Activated T-cell treated with anti-CD3 and anti-CD28 coated beads for 24 hours (primary cell): ENCODE results near the gene UQCRHL.
"Not testable (repeated sequence)": the region's sequence is repeated elsewhere in the genome, so short reads cannot be mapped to it uniquely, and the experiment has no call there.

ENCODE experiments used
- DNase-seq: peaks from one replicate; pipeline ENCODE4 v3.0.0-alpha.2; 2020; ENCODE audit warnings: low read depth

Gene UQCRHL

GRCh38 chr1:15807549-15807948 lies at the start of gene UQCRHL:
TSS of gene UQCRHL (minus strand) at chr1:15807649. CDS start at chr1:15807649, 0 bp downstream.
- DNase-seq: not testable (repeated sequence)

DNA sequence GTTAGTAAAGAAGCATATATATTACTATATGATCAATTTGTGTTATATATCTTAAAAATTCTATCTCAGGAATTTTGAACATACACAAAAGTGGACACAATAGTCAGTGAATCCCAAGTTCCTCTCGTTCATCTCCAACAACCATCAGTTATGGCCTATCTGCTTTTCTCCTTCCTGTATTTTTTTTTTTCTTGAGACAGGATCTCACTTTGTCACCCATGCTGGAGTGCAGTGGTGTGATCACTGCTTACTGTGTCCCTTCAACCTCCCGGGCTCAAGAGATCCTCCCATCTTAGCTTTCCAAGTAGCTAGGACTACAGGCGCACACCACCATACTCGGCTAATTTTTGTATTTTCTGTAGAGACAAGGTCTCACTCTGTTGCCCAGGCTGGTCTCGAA lies 49.4 kb upstream of the UQCRHL start:
- no peak for DNase-seq

DNA sequence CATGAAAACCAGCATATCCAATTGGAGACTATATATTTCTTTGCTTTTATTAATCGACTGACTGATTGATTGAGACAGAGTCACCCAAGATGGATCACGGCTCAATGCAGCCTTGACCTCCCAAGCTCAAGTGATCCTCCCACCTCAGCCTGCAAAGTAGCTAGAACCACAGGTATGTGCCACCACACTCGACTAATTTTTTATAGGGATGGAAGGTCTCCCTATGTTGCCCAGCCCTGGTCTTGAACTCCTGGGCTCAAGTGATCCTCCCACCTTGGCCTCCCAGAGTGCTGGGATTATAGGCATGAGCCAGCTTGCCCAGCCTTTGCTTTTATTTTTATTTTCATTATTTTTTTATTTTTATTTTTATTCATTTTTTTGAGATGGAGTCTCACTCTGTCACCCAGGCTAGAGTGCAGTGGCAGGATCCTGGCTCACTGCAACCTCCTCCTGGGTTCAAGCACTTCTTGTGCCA lies 45.4 kb upstream of the UQCRHL start:
- DNase-seq: no peak

GRCh38 chr1:15852036-15852827 lies 44.8 kb upstream of the UQCRHL start:
- DNase-seq: no peak

GRCh38 chr1:15851210-15852035 lies 44.0 kb upstream of the UQCRHL start:
- DNase-seq: no peak

DNA sequence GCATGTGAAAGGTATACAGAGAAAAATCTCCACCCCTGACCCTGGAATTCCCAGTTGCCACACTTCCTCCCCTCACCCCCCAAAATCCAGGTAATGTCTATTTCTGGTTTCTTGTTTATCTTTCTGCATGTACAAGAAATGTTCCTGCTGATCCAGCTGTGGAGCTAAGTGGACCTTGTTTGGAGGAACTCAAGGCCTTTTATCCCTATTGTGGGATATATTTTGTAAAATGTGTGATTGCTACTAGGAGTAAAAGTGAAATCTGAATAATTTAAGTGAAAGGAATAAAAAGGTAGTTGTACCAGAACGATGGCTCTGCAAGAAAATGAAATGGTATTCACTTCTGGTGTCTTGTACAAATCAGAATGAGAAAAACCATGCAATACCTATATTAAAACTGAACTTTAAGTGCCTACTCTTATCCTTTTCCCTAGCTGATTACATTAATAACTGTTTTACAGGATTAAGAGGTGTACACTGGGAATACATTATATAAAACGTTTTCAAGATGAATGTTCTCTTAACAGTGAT lies 43.1 kb upstream of the UQCRHL start:
- no peak for DNase-seq

DNA sequence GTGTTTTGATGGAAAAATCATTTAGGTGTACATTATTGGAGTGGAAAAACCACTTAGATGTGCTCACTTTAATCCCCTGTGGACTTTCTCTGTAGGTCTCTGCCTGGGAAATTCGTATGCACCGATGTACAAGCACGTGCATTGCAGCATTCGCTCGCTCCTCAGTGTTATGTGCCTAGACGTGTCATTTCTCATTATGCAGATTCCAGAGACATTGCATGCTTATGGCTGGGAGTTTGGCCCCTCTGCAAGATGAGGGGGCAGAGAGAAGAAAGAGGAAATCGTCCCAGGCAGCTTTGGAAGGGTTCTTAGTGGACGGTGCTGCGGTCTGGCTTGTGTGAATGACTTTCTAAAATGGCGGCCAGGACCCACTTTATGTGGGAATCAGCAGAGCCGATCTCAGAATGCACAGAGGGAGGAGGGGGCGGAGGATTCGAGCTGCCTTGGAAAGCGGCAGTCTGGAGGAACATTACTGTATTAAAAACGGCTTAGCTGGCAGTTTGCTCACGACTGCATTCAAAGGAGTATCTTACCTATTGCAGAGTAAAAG lies 42.4 kb upstream of the UQCRHL start:
- peak; percentile 38 for DNase-seq

DNA sequence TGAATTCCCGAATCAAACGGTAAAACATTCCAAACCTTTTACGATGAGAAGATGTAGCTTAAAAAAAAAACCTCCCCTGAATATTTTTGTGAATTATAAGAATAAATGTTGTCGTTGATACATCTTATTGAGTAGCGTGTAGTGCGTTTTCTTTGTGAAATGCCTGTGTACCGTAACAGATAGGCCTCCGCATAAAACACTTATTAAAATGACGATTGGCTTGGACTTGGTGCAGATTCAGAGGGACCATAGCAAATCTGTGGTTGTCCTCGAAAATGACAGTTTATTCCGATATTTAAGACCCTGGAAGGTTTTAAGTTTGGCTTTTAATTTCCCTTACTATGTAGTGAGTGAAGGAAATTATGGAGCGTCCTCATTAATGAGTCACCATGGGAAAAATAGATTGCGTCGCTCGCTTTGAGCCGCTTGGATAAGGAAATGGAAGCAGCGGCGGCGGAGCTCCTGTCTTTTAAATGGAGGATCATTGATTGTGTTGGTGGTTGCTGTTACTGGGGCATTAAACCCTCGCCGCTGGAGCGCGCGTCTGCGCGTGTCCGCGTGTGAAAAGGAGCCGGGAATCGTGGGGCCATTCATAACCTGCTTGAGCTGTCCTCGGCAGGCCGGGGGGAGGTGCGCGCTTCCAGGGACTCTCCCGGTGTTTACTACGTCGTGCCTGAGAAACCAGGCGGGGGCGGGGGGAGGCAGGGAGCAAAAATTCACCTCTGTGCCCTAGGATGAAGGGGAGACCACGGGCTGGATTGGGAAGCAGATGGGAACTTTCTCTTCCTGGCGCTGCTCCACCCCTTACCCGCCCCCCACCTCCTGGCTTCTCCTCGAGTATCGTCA lies 41.7 kb upstream of the UQCRHL start:
- peak; percentile 56 for DNase-seq

DNA sequence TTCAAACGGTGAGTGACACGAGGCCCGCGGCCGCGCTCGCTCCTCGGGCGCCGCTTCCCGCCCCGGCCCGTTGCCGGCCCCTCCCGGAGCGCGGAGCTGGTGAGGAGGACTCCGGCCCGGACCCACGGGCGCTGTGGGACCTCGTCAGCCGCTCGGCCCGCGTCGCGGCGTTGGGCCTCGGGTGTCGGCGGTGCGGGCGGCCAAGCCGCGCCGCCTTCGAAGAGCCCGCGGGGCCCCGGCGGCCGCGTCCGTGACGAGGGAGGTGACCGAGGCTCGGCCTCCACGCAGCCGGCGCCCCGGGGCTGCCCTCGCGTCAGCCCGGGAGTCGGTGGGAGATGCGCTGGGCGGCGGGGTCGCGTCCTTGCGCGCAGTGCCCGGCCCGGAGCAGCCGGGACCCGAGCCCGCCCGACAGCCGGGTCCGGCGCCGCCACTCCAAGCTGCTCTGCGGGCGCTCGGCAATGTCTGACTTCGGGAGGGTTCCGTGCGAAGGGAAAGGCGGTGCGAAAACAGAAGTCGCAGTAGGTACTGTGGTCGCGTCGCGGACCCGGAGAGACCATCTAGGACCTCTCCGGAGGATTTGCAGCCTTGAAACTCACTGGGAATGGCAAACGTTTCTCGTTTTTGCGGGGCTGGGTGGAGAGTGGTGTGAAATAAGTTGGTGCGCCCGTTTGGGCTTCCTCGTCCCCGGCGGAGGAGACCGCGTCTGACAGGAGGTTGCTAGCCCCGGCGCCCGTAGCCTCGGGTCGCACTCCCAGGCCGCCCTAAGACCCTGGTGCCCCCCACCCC lies 40.9 kb upstream of the UQCRHL start:
- peak; percentile 26 for DNase-seq

GRCh38 chr1:15847893-15848142 lies 40.4 kb upstream of the UQCRHL start:
- no peak for DNase-seq

GRCh38 chr1:15847100-15847892 lies 39.8 kb upstream of the UQCRHL start, which contains the start of gene SPEN:
TSS of gene SPEN (plus strand) at chr1:15847707. CDS start at chr1:15848068, 361 bp downstream.
- peak; percentile 95 for DNase-seq

DNA sequence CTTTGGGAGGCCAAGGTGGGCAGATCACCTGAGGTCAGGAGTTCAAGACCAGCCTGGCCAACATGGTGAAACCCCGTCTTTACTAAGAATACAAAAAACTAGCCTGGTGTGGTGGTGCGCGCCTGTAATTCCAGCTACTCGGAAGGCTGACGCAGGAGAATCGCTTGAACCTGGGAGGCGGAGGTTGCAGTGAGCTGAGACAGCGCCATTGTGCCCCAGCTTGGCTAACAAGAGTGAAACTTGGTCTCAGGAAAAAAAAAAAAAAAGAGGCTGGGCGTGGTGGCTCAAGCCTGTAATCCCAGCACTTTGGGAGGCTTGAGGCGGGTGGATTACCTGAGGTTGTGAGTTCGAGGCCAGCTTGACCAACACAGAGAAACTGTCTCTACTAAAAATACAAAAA lies 38.6 kb upstream of the UQCRHL start:
- not testable (repeated sequence) for DNase-seq

GRCh38 chr1:15843826-15844572 lies 36.5 kb upstream of the UQCRHL start:
- no peak for DNase-seq

DNA sequence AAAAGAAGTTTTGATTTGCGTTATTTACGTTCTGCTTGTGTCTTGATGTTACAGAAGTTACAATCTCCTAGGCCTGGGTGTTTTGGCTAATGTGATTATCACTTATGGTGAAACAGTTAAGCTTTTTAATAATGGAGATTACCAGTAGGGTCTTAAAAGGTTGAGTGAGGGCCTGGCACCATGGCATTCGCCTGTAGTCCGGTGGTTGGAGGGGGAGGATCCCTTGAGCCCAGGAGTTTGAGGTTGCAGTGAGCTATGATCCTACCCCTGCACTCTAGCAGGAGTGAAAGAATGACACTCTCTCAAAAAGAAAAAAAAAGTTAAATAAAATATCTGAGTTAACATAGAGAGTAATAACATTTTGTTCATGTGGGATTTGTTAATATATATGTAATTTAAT lies 31.3 kb upstream of the UQCRHL start:
- DNase-seq: no peak

GRCh38 chr1:15837931-15838330 lies 30.5 kb upstream of the UQCRHL start:
- no peak for DNase-seq

- peak; percentile 34 for DNase-seq
Measured at GRCh38 chr1:15836772-15837669, 29.6 kb upstream of the UQCRHL start.

DNA sequence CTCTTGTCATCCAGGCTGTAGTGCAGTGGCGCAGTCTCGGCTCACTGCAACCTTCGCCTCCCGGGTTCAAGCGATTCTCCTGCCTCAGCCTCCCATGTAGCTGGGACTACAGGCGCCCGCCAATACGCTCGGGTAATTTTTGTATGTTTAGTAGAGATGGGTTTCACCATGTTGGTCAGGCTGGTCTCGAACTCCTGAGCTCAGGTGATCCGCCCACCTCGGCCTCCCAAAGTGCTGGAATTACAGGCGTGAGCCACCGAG lies 29.0 kb upstream of the UQCRHL start:
- not testable (repeated sequence) for DNase-seq

DNA sequence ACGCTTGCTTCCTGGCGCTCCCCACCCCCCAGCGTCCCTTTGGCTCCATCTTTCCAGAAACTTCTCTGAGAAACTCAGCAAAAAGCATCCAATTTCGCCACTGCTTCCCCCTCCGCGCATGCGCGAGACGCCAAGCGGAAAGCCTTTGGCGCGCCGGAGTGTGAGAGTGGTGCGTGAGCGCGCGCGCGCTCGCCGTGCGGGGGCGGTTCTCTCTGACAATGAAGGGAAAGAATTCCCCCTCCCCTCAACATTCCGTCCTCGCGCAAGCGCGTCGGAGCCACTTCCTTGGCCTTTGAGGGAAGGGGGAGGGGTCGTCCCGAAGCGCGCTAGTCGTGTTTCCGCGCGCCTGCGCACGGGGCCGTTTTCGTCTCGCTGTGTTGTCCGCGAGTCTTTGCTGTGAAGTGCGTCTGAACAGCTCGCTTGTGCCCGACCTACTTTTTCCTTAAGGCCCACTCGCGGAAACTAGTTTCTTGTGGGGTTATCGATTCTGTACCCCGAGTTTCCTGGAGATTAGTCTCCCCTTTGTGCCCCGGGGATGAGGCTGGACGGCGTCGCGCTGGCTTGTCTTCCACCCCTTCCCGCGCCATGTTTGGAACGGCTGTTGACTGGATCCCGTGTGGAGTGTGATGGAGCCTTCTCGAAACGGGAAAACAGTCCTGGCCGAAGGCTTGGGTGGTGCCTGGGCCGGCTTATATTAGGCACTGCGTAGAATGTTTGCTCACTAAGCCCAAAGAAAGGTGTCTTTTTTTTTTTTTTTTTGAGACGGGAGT lies 28.5 kb upstream of the UQCRHL start:
- peak; percentile 99 for DNase-seq
